ENCODE measurements around the gene HSPA2.

The HSPA2 gene

DNA sequence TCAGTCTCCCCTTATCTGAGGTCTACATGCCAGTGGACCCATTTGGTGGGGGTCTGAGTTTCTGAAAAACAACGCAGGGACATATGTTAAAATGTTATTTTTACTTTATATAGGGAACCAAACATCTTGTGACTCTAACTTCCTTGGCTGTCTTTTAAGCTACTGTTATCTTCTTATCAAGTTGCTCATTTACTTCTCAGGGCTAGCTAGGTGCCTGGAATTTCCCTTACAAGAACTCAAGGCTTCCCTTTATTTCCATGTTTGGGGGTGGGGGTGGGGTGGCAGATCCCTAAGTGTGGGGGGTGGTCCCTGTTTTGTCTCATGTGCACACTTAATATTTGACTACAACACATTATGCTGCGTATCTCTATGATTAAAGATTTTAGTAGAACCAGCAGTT, 40.8 kb downstream of the HSPA2 start:
- Mint-ChIP-seq H3K36me3 (ENCODE audit: low read depth) (no peaks in the 10 kb centered on the region), H3K4me1 (peaks cover 32% of the 10 kb centered on the region), H3K27me3 (ENCODE audit: low read depth, poor library complexity) (peaks cover 8% of the 10 kb centered on the region), H3K9me3 (no peaks in the 10 kb centered on the region), H3K27ac (no peak overlapping the region), H3K4me3 (no peak overlapping the region)
- TF ChIP-seq, protein P1, sequence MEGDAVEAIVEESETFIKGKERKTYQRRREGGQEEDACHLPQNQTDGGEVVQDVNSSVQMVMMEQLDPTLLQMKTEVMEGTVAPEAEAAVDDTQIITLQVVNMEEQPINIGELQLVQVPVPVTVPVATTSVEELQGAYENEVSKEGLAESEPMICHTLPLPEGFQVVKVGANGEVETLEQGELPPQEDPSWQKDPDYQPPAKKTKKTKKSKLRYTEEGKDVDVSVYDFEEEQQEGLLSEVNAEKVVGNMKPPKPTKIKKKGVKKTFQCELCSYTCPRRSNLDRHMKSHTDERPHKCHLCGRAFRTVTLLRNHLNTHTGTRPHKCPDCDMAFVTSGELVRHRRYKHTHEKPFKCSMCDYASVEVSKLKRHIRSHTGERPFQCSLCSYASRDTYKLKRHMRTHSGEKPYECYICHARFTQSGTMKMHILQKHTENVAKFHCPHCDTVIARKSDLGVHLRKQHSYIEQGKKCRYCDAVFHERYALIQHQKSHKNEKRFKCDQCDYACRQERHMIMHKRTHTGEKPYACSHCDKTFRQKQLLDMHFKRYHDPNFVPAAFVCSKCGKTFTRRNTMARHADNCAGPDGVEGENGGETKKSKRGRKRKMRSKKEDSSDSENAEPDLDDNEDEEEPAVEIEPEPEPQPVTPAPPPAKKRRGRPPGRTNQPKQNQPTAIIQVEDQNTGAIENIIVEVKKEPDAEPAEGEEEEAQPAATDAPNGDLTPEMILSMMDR (IDR thresholded peaks at IDR 0.05), result no peak
- DNase-seq, result no peak

GRCh38 chr14:64581817-64582216, 41.3 kb downstream of the HSPA2 start:
- Mint-ChIP-seq H3K27me3 (ENCODE audit: low read depth, poor library complexity) (peaks cover 8% of the 10 kb centered on the region), H3K4me3 (no peak overlapping the region), H3K27ac (no peak overlapping the region), H3K36me3 (ENCODE audit: low read depth) (no peaks in the 10 kb centered on the region), H3K9me3 (no peaks in the 10 kb centered on the region), H3K4me1 (peaks cover 32% of the 10 kb centered on the region)
- TF ChIP-seq, protein P1 (IDR thresholded peaks at IDR 0.05), result no peak
- no peak for DNase-seq

- TF ChIP-seq, protein P1 (IDR thresholded peaks at IDR 0.05), result no peak
- no peak for DNase-seq
- H3K4me1 Mint-ChIP-seq, result peaks cover 26% of the 10 kb centered on the region
- H3K36me3 Mint-ChIP-seq (ENCODE audit: low read depth), result no peaks in the 10 kb centered on the region
- peaks cover 4% of the 10 kb centered on the region for H3K27me3 Mint-ChIP-seq (ENCODE audit: low read depth, poor library complexity)
- H3K27ac Mint-ChIP-seq, result no peak overlapping the region
- H3K9me3 Mint-ChIP-seq, result no peaks in the 10 kb centered on the region
- no peak overlapping the region for H3K4me3 Mint-ChIP-seq
Observed at GRCh38 chr14:64584190-64584589, 43.6 kb downstream of the HSPA2 start.

- H3K27ac Mint-ChIP-seq, result no peak overlapping the region
- no peaks in the 10 kb centered on the region for H3K36me3 Mint-ChIP-seq (ENCODE audit: low read depth)
- H3K27me3 Mint-ChIP-seq (ENCODE audit: low read depth, poor library complexity), result peaks cover 8% of the 10 kb centered on the region
- peaks cover 17% of the 10 kb centered on the region for H3K4me1 Mint-ChIP-seq
- peaks cover 5% of the 10 kb centered on the region for H3K9me3 Mint-ChIP-seq
- TF ChIP-seq, protein P1 (IDR thresholded peaks at IDR 0.05), result no peak
- no peak overlapping the region for H3K4me3 Mint-ChIP-seq
- DNase-seq, result no peak
Observed at GRCh38 chr14:64591809-64592208, 51.3 kb downstream of the HSPA2 start.

Measured in nephron progenitor cell (in vitro differentiated cells).